Liver (tissue), 9 donors: ENCODE results near the gene ERN1. TPM values are rescaled to one million over a fixed set of nuclear protein-coding genes. Genes with fewer than 3 reads are reported as not detected.

ENCODE experiments used
- DNase-seq: peaks from one replicate; pipeline ENCODE4 v3.0.0-alpha.2; 2017; ENCODE audit warnings: low spot score
- H3K27ac ChIP-seq, 2 donors: one replicate each; pipeline ENCODE4 v1.7.0; 2013; ENCODE audit warnings: inconsistent platforms in 2 of 2, low read length in 2 of 2, control low read depth in 1 of 2, low read depth in 1 of 2, mild to moderate bottlenecking in 1 of 2
- H3K27me3 ChIP-seq, 4 donors: one replicate each; pipeline versions ENCODE4 v1.6.1 to v1.7.0; 2013; ENCODE audit warnings: low read length in 3 of 4, inconsistent platforms in 1 of 4, mild to moderate bottlenecking in 1 of 4, moderate library complexity in 1 of 4; ENCODE audit not compliant: control insufficient read depth in 4 of 4, insufficient read depth in 4 of 4
- H3K36me3 ChIP-seq, 4 donors: one replicate each; pipeline versions ENCODE4 v1.6.1 to v1.7.0; 2013; ENCODE audit warnings: low read length in 3 of 4, mild to moderate bottlenecking in 3 of 4, low read depth in 1 of 4, moderate library complexity in 1 of 4; ENCODE audit not compliant: control insufficient read depth in 4 of 4, insufficient read depth in 3 of 4
- H3K4me1 ChIP-seq, 4 donors: one replicate each; pipeline versions ENCODE4 v1.6.1 to v1.7.0; 2013; ENCODE audit warnings: low read length in 3 of 4, mild to moderate bottlenecking in 3 of 4, moderate library complexity in 1 of 4; ENCODE audit not compliant: control insufficient read depth in 4 of 4, insufficient read depth in 4 of 4
- H3K4me3 ChIP-seq, 3 donors: one replicate each; pipeline versions ENCODE4 v1.6.1 to v1.7.0; 2013; ENCODE audit warnings: low read length in 3 of 3, control low read depth in 1 of 3, low read depth in 1 of 3, mild to moderate bottlenecking in 1 of 3
- H3K9ac ChIP-seq, 2 donors: one replicate each; pipeline ENCODE4 v1.7.0; 2013; ENCODE audit warnings: low read length in 2 of 2, mild to moderate bottlenecking in 2 of 2, moderate library complexity in 2 of 2, control low read depth in 1 of 2, low read depth in 1 of 2
- H3K9me3 ChIP-seq, 4 donors: one replicate each; pipeline versions ENCODE4 v1.6.1 to v1.7.0; 2013; ENCODE audit warnings: low read length in 3 of 4; ENCODE audit not compliant: control insufficient read depth in 4 of 4
- EGR1 ChIP-seq, 2 donors: IDR thresholded peaks; 2 replicates each; pipeline ENCODE4 v1.6.1; 2016 to 2018; ENCODE audit warnings: antibody characterized with exemption in 2 of 2, low read depth in 2 of 2
- FOXA1 ChIP-seq: IDR thresholded peaks from 2 replicates; pipeline ENCODE4 v1.6.1; 2016; ENCODE audit warnings: antibody characterized with exemption
- FOXA2 ChIP-seq: IDR thresholded peaks from 2 replicates; pipeline ENCODE4 v1.6.1; 2016; ENCODE audit warnings: antibody characterized with exemption
- GABPA ChIP-seq, 2 donors: IDR thresholded peaks in 1 of 2; conservative IDR thresholded peaks in 1 of 2; 2 replicates each; pipeline ENCODE4 v1.6.1; 2016; ENCODE audit warnings: antibody characterized with exemption in 2 of 2, mild to moderate bottlenecking in 1 of 2, moderate library complexity in 1 of 2
- HNF4A ChIP-seq, 2 donors: conservative IDR thresholded peaks; 2 replicates each; pipeline ENCODE4 v1.6.1; 2016; ENCODE audit warnings: antibody characterized with exemption in 2 of 2, mild to moderate bottlenecking in 2 of 2
- HNF4G ChIP-seq: IDR thresholded peaks from 2 replicates; pipeline ENCODE4 v1.6.1; 2016; ENCODE audit warnings: antibody characterized with exemption
- JUND ChIP-seq, 2 donors: IDR thresholded peaks; 2 replicates each; pipeline ENCODE4 v1.6.1; 2016; ENCODE audit warnings: antibody characterized with exemption in 2 of 2
- NR2F2 ChIP-seq: IDR thresholded peaks from 2 replicates; pipeline ENCODE4 v1.6.1; 2016; ENCODE audit warnings: antibody characterized with exemption
- RAD21 ChIP-seq, 2 donors: IDR thresholded peaks; 2 replicates each; pipeline ENCODE4 v1.6.1; 2016; ENCODE audit warnings: antibody characterized with exemption in 2 of 2, mild to moderate bottlenecking in 2 of 2
- SP1 ChIP-seq: IDR thresholded peaks from 2 replicates; pipeline ENCODE4 v1.6.1; 2018; ENCODE audit warnings: antibody characterized with exemption, mild to moderate bottlenecking
- TAF1 ChIP-seq: conservative IDR thresholded peaks from 2 replicates; pipeline ENCODE4 v1.6.1; 2016; ENCODE audit warnings: antibody characterized with exemption, mild to moderate bottlenecking
- WGBS: extraction: QIAGEN DNeasy Blood & Tissue Kit; methylation state at CpG from one replicate; pipeline ENCODE4 v1.1.7; 2013; 5-methylcytosine and 5-hydroxymethylcytosine counted together
- polyA plus RNA-seq, 2 donors: library from polyadenylated mRNA; stranded (reverse) in 1 of 2; unstranded in 1 of 2; fragments of 200-250 nt in 1 of 2; fragments of >200 nt in 1 of 2; fragmentation: Nextera tagmentation in 1 of 2; extraction: Ambion mirVana in 1 of 2; gene quantifications; one replicate each; pipeline versions ENCODE4 v1.2.1 to v1.2.3, GENCODE V29; 2013 to 2015
- total RNA-seq, 2 donors: library from RNA; depleted of rRNA; stranded (reverse); fragments of >200 nt; gene quantifications; one replicate each; pipeline ENCODE4 v1.2.3, GENCODE V29; 2014
- TF ChIP-seq, protein P1 (sequence below): IDR thresholded peaks from 2 replicates; pipeline ENCODE4 v1.6.1; 2016; ENCODE audit warnings: antibody characterized with exemption
- TF ChIP-seq, protein P2 (sequence below): IDR thresholded peaks from 2 replicates; pipeline ENCODE4 v1.6.1; 2016; ENCODE audit warnings: antibody characterized with exemption, mild to moderate bottlenecking
- TF ChIP-seq, protein P3 (sequence below): IDR thresholded peaks from 2 replicates; pipeline ENCODE4 v1.6.1; 2016; ENCODE audit warnings: antibody characterized with exemption
- donor health status: healthy.
- donor health status: healthy.
- donor health status: healthy.
- donor health status: healthy.
- donor health status: healthy.

ERN1 gene
- total and polyA plus RNA-seq, 4 donors, result 6.3 to 35.1 (median 14.9) TPM

GRCh38 chr17:64154717-64155116, 24.8 kb upstream of the ERN1 start:
- no peak overlapping the region for H3K4me3 ChIP-seq
- peaks cover 22 to 71% (median 60%) of the 10 kb centered on the region in 4 donors for H3K4me1 ChIP-seq
- H3K27ac ChIP-seq, result peak overlapping the region in 1 of 2 donors; percentile 81
- peaks cover 3 to 9% (median 5%) of the 10 kb centered on the region in 4 donors for H3K36me3 ChIP-seq
- DNase-seq, result no peak
- H3K9ac ChIP-seq, result no peak overlapping the region
- no peaks in the 10 kb centered on the region for H3K9me3 ChIP-seq
- TF ChIP-seq, protein P1, sequence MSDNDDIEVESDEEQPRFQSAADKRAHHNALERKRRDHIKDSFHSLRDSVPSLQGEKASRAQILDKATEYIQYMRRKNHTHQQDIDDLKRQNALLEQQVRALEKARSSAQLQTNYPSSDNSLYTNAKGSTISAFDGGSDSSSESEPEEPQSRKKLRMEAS, result no peak
- WGBS, result 90% methylated on average over 9 of the region's 9 CpGs
- H3K27me3 ChIP-seq, result no peaks in the 10 kb centered on the region

DNA sequence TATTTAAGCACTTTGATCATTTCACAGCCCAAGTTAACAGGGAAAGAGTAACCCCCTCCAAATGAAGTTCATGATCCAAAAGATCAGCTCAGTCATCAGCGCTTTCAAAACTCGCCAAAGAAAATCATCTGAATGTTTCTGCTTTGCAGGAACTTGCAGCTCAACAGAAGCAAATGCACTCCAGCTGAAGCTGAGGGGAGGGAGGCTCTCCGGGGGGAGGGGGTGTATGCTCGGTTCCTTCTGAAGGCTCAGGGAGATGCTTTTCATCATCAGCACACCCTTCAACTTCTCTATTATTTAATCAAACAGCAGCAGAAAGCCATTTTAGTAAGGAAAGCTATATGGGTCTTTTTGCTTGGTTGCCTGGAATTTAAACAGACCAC, 24.4 kb upstream of the ERN1 start:
- no peak overlapping the region for H3K9ac ChIP-seq
- WGBS, result 60% methylated on average over 4 of the region's 4 CpGs
- no peaks in the 10 kb centered on the region for H3K27me3 ChIP-seq
- no peak overlapping the region for H3K27ac ChIP-seq
- peaks cover 23 to 75% (median 62%) of the 10 kb centered on the region in 4 donors for H3K4me1 ChIP-seq
- H3K36me3 ChIP-seq, result peaks cover 3 to 9% (median 5%) of the 10 kb centered on the region in 4 donors
- H3K9me3 ChIP-seq, result no peaks in the 10 kb centered on the region
- H3K4me3 ChIP-seq, result no peak overlapping the region
- no peak for DNase-seq
- TF ChIP-seq JUND (IDR thresholded peaks at IDR 0.05), result no peak
- TF ChIP-seq EGR1 (IDR thresholded peaks at IDR 0.05; ENCODE audit: low read depth in 2 of 2), result no peak
- no peak for TF ChIP-seq RAD21 (IDR thresholded peaks at IDR 0.05)
- TF ChIP-seq FOXA1, result no peak
- no peak for TF ChIP-seq NR2F2
- TF ChIP-seq, protein P2, sequence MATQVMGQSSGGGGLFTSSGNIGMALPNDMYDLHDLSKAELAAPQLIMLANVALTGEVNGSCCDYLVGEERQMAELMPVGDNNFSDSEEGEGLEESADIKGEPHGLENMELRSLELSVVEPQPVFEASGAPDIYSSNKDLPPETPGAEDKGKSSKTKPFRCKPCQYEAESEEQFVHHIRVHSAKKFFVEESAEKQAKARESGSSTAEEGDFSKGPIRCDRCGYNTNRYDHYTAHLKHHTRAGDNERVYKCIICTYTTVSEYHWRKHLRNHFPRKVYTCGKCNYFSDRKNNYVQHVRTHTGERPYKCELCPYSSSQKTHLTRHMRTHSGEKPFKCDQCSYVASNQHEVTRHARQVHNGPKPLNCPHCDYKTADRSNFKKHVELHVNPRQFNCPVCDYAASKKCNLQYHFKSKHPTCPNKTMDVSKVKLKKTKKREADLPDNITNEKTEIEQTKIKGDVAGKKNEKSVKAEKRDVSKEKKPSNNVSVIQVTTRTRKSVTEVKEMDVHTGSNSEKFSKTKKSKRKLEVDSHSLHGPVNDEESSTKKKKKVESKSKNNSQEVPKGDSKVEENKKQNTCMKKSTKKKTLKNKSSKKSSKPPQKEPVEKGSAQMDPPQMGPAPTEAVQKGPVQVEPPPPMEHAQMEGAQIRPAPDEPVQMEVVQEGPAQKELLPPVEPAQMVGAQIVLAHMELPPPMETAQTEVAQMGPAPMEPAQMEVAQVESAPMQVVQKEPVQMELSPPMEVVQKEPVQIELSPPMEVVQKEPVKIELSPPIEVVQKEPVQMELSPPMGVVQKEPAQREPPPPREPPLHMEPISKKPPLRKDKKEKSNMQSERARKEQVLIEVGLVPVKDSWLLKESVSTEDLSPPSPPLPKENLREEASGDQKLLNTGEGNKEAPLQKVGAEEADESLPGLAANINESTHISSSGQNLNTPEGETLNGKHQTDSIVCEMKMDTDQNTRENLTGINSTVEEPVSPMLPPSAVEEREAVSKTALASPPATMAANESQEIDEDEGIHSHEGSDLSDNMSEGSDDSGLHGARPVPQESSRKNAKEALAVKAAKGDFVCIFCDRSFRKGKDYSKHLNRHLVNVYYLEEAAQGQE, result no peak
- TF ChIP-seq HNF4G, result no peak
- TF ChIP-seq SP1, result no peak
- TF ChIP-seq, protein P3, sequence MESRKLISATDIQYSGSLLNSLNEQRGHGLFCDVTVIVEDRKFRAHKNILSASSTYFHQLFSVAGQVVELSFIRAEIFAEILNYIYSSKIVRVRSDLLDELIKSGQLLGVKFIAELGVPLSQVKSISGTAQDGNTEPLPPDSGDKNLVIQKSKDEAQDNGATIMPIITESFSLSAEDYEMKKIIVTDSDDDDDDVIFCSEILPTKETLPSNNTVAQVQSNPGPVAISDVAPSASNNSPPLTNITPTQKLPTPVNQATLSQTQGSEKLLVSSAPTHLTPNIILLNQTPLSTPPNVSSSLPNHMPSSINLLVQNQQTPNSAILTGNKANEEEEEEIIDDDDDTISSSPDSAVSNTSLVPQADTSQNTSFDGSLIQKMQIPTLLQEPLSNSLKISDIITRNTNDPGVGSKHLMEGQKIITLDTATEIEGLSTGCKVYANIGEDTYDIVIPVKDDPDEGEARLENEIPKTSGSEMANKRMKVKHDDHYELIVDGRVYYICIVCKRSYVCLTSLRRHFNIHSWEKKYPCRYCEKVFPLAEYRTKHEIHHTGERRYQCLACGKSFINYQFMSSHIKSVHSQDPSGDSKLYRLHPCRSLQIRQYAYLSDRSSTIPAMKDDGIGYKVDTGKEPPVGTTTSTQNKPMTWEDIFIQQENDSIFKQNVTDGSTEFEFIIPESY, result no peak
- TF ChIP-seq GABPA (IDR thresholded peaks at IDR 0.05 in 1 of 2, conservative IDR thresholded peaks at IDR 0.05 in 1 of 2), result no peak
- TF ChIP-seq HNF4A (conservative IDR thresholded peaks at IDR 0.05), result no peak

DNA sequence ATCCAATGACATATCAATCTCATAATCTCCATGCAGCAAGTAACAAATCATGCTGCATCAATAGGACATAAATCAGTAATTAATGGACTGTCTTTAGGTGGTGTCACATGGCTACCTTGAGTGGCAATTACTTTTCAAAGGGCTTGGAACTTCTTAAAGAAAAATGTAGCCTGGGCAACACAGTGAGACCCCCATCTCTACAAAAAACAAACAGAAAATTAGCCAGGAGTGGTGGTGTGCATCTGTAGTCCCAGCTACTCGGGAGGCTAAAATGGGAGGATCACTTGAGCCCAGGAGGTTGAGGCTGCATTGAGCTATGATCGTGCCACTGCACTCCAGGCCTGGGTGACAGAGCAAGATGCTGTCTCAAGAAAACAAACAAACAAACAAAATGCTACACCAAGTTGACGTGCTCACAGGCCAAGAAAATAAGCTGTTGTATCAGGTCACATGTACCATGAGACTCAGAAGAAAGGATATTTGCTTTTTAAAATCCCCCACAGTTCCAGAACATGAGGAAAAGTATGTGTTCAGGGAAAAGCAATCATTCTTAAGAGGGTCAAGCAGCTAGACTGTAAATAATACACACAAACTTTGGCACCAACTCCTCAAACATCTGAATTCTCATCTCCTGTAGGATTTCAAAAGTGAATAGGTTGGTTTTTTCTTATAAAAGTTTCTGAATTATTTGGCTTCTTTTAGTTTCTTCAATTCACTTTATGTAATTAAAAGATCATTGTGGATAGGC, 23.8 kb upstream of the ERN1 start:
- no peak overlapping the region for H3K27ac ChIP-seq
- H3K9ac ChIP-seq, result no peak overlapping the region
- peaks cover 3 to 12% (median 5%) of the 10 kb centered on the region in 4 donors for H3K36me3 ChIP-seq
- H3K27me3 ChIP-seq, result no peaks in the 10 kb centered on the region
- H3K4me1 ChIP-seq, result peaks cover 24 to 81% (median 67%) of the 10 kb centered on the region in 4 donors
- H3K4me3 ChIP-seq, result no peak overlapping the region
- WGBS, result 91% methylated on average over 3 of the region's 3 CpGs
- TF ChIP-seq GABPA (IDR thresholded peaks at IDR 0.05 in 1 of 2, conservative IDR thresholded peaks at IDR 0.05 in 1 of 2) (no peak), SP1 (no peak), RAD21 (IDR thresholded peaks at IDR 0.05) (no peak), NR2F2 (no peak), EGR1 (IDR thresholded peaks at IDR 0.05; ENCODE audit: low read depth in 2 of 2) (no peak), HNF4A (conservative IDR thresholded peaks at IDR 0.05) (no peak), TAF1 (no peak), FOXA1 (no peak), FOXA2 (no peak)
- TF ChIP-seq, protein P2, result no peak
- H3K9me3 ChIP-seq, result no peaks in the 10 kb centered on the region
- DNase-seq, result no peak
